ENCODE results near the gene CEP290.

Gene CEP290

GRCh38 chr12:88067301-88067700, 74.6 kb downstream of the CEP290 start:
- Histone ChIP-seq H3K9me3 (no peaks in the 10 kb centered on the region), H3K4me1 (no peaks in the 10 kb centered on the region; the same call in 1 of the 2 replicates), H3K27me3 (no peaks in the 10 kb centered on the region), H3K36me3 (no peaks in the 10 kb centered on the region), H3K4me3 (ENCODE audit: low read depth, low read length) (no peak overlapping the region)
- no peak for DNase-seq
- TF ChIP-seq, protein P1, sequence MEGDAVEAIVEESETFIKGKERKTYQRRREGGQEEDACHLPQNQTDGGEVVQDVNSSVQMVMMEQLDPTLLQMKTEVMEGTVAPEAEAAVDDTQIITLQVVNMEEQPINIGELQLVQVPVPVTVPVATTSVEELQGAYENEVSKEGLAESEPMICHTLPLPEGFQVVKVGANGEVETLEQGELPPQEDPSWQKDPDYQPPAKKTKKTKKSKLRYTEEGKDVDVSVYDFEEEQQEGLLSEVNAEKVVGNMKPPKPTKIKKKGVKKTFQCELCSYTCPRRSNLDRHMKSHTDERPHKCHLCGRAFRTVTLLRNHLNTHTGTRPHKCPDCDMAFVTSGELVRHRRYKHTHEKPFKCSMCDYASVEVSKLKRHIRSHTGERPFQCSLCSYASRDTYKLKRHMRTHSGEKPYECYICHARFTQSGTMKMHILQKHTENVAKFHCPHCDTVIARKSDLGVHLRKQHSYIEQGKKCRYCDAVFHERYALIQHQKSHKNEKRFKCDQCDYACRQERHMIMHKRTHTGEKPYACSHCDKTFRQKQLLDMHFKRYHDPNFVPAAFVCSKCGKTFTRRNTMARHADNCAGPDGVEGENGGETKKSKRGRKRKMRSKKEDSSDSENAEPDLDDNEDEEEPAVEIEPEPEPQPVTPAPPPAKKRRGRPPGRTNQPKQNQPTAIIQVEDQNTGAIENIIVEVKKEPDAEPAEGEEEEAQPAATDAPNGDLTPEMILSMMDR (IDR thresholded peaks at IDR 0.05; ENCODE audit: low read depth, low read length): no peak

DNA sequence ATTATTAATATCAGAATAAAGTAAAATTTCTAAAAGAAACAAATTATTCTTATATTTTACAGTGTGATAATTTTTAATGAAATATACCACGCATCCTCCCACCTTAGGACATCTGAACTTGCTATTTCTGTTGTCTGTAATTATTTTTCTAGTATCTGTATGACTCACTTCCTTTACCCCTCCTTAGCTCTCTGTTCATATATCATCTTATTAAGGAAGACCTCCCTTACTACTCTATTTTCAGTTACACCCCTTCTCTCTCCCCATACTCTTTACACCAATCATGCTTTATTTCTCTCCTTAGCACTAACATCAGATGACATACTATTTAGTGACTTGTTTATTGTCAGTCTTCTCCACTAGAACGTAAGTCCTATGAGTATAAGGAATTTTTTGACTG, 78.5 kb downstream of the CEP290 start:
- no peak for DNase-seq
- H3K4me3 ChIP-seq (ENCODE audit: low read depth, low read length): no peak overlapping the region
- TF ChIP-seq, protein P1 (IDR thresholded peaks at IDR 0.05; ENCODE audit: low read depth, low read length): no peak
- H3K27me3 ChIP-seq: no peaks in the 10 kb centered on the region
- no peaks in the 10 kb centered on the region; the same call in 1 of the 2 replicates for H3K4me1 ChIP-seq
- H3K36me3 ChIP-seq: no peaks in the 10 kb centered on the region
- no peaks in the 10 kb centered on the region for H3K9me3 ChIP-seq

GRCh38 chr12:88062474-88062873, 79.4 kb downstream of the CEP290 start:
- TF ChIP-seq, protein P1 (IDR thresholded peaks at IDR 0.05; ENCODE audit: low read depth, low read length): no peak

DNA sequence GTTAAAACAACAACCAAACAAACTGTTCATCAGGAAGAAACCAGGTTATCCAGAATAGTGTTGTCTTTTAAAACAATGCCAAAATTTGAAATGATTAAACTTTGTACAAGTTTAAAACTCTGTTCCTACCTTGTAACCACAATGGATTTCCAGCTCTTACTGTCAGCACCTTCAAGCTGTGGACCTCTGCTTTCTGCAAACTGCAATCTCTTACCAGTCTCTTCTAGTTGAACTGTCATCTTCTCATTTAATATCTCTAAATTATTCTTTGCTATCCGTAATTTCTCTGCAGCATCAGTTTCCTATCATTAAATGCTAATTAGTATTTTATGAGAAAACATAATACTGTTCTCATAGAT, 83.2 kb downstream of the CEP290 start:
- Histone ChIP-seq H3K27me3 (no peaks in the 10 kb centered on the region), H3K4me1 (no peaks in the 10 kb centered on the region; the same call in 1 of the 2 replicates), H3K36me3 (no peaks in the 10 kb centered on the region), H3K4me3 (ENCODE audit: low read depth, low read length) (no peak overlapping the region), H3K9me3 (no peaks in the 10 kb centered on the region)
- TF ChIP-seq, protein P1 (IDR thresholded peaks at IDR 0.05; ENCODE audit: low read depth, low read length): no peak
- no peak for DNase-seq

More at GRCh38 chr12:88062474-88062873, 79.4 kb downstream of the CEP290 start:
- Histone ChIP-seq H3K9me3 (no peaks in the 10 kb centered on the region), H3K4me3 (ENCODE audit: low read depth, low read length) (no peak overlapping the region), H3K36me3 (no peaks in the 10 kb centered on the region), H3K4me1 (no peaks in the 10 kb centered on the region; the same call in 1 of the 2 replicates), H3K27me3 (no peaks in the 10 kb centered on the region)
- DNase-seq: no peak

DNA sequence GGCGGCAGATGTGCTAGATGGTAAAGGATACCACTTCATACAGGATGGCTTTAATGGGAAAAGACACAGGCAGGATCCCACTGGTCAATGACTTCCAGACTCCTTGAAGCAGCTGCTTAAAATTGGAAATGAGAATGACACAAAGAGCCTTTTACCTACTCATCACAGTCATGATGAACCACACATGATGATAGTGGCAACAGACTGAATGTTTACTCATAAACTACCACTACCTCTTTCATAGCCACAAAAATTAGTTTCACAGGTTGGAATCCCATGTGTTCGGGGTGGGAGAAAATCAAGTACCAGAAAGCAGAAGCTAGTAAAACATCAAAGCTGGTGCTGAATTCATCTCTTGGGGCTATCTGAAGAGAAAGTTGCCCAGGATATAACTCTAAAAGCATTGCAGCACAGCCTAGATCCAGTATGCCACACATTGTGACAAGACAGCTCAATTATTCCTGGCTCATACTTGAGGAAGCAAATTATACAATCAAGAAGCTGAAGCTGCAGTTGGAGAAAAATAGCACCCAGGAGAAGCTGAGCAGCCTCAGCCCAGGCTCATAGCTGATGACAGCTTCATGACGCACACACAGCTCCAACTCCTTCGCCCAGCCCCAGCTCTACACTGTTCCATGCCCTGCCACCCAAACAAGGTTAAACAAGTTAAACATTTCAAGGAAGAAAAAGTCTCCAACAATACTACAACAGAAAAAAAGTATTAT, 83.7 kb downstream of the CEP290 start:
- DNase-seq: no peak
- Histone ChIP-seq H3K36me3 (no peaks in the 10 kb centered on the region), H3K4me3 (ENCODE audit: low read depth, low read length) (no peak overlapping the region), H3K27me3 (no peaks in the 10 kb centered on the region), H3K4me1 (no peaks in the 10 kb centered on the region), H3K9me3 (no peaks in the 10 kb centered on the region)
- TF ChIP-seq, protein P1 (IDR thresholded peaks at IDR 0.05; ENCODE audit: low read depth, low read length): no peak

GRCh38 chr12:88056571-88056970, 85.3 kb downstream of the CEP290 start:
- Histone ChIP-seq H3K27me3 (no peaks in the 10 kb centered on the region), H3K36me3 (0 out of 2 replicates have a peak, but pooled peaks cover 1% of the 10 kb centered on the region), H3K4me3 (ENCODE audit: low read depth, low read length) (no peak overlapping the region), H3K9me3 (no peaks in the 10 kb centered on the region), H3K4me1 (no peaks in the 10 kb centered on the region)
- no peak for DNase-seq
- TF ChIP-seq, protein P1 (IDR thresholded peaks at IDR 0.05; ENCODE audit: low read depth, low read length): no peak
